IMR-90 (cell line): ENCODE measurements around the gene CDH12. TPM values are rescaled to one million over a fixed set of nuclear protein-coding genes. Genes with fewer than 3 reads are reported as not detected.

Experiments
- ATAC-seq: fragments of 200-7000 bp; cut with Tn5 transposase; 2 replicates; pipeline ENCODE4 v1.9.1; 2020; ENCODE audit warnings: low read depth, mild to moderate bottlenecking, moderate library complexity
- BruUV-seq: library from RNA; stranded (reverse); fragments of 400-500 nt; replicated peaks from 2 replicates; lab custom pipeline; 2021; lab: Mats Ljungman, UMichigan
- CTCF ChIA-PET: fragments of 300-600 bp; formaldehyde crosslinking; extraction: SDS; loops from one replicate; lab custom pipeline; 2021; ENCODE audit warnings: antibody characterized with exemption; lab: Yijun Ruan, JAX
- POLR2A ChIA-PET: fragments of 300-600 bp; sonication (Branson Sonifier 250); formaldehyde crosslinking; loops from one replicate; lab custom pipeline; 2022; ENCODE audit warnings: antibody characterized with exemption; ENCODE audit not compliant: unreplicated experiment; lab: Charles Lee
- DNase-seq: peaks from one replicate; pipeline ENCODE4 v3.0.0; 2013
- H2AFZ ChIP-seq: replicated peaks from 2 replicates; pipeline ENCODE3; 2013; ENCODE audit warnings: low read length, mild to moderate bottlenecking; ENCODE audit not compliant: poor library complexity
- H2AK5ac ChIP-seq: 2 replicates; pipeline ENCODE4 v1.6.1; 2013; ENCODE audit warnings: low read depth, low read length, inconsistent platforms
- H2AK9ac ChIP-seq: replicated peaks from 2 replicates; pipeline ENCODE3; 2013; ENCODE audit warnings: mild to moderate bottlenecking, low read depth, low read length, moderate library complexity; ENCODE audit not compliant: poor library complexity
- H2BK120ac ChIP-seq: 2 replicates; pipeline ENCODE4 v1.6.1; 2013; ENCODE audit warnings: low read depth, low read length, inconsistent platforms
- H2BK15ac ChIP-seq: 3 replicates; pipeline ENCODE4 v1.6.1; 2013; ENCODE audit warnings: low read depth, low read length, inconsistent platforms
- H2BK20ac ChIP-seq: 2 replicates; pipeline ENCODE4 v1.6.1; 2013; ENCODE audit warnings: low read depth, mild to moderate bottlenecking, inconsistent platforms, low read length, moderate library complexity
- H2BK5ac ChIP-seq: 2 replicates; pipeline ENCODE4 v1.6.1; 2013; ENCODE audit warnings: mild to moderate bottlenecking, low read depth, low read length, inconsistent platforms; ENCODE audit not compliant: poor library complexity, severe bottlenecking
- H3K14ac ChIP-seq: replicated peaks from 2 replicates; pipeline ENCODE4 v1.6.1; 2013; ENCODE audit warnings: low read depth, low read length, inconsistent platforms
- H3K18ac ChIP-seq: 2 replicates; pipeline ENCODE4 v1.6.1; 2013; ENCODE audit warnings: low read depth, low read length, control low read depth
- H3K23ac ChIP-seq: 2 replicates; pipeline ENCODE4 v1.6.1; 2013; ENCODE audit warnings: low read depth, low read length, inconsistent platforms
- H3K27ac ChIP-seq: 2 replicates; pipeline ENCODE4 v1.5.1; 2013; ENCODE audit warnings: mild to moderate bottlenecking, control low read depth, low read length; ENCODE audit not compliant: insufficient read depth
- H3K27me3 ChIP-seq: 2 replicates; pipeline ENCODE4 v1.6.1; 2013; ENCODE audit warnings: low read length; ENCODE audit not compliant: control insufficient read depth, insufficient read depth
- H3K36me3 ChIP-seq: 2 replicates; pipeline ENCODE4 v1.6.1; 2013; ENCODE audit warnings: low read length, mixed read lengths; ENCODE audit not compliant: control insufficient read depth, insufficient read depth
- H3K4ac ChIP-seq: 2 replicates; pipeline ENCODE4 v1.6.1; 2013; ENCODE audit warnings: low read depth, low read length, inconsistent platforms
- H3K4me1 ChIP-seq: 2 replicates; pipeline ENCODE4 v1.6.1; 2013; ENCODE audit warnings: low read length, mixed read lengths; ENCODE audit not compliant: control insufficient read depth, insufficient read depth
- H3K4me2 ChIP-seq: 2 replicates; pipeline ENCODE4 v1.6.1; 2013; ENCODE audit warnings: low read depth, mild to moderate bottlenecking, control low read depth, low read length, moderate library complexity
- H3K4me3 ChIP-seq: 2 replicates; pipeline ENCODE4 v1.5.1; 2013; ENCODE audit warnings: low read depth, mild to moderate bottlenecking, control low read depth, low read length, moderate library complexity; ENCODE audit not compliant: insufficient read depth
- H3K56ac ChIP-seq: 2 replicates; pipeline ENCODE4 v1.6.1; 2013; ENCODE audit warnings: low read length, inconsistent platforms; ENCODE audit not compliant: insufficient read depth; ENCODE audit errors: extremely low read depth
- H3K79me1 ChIP-seq, 2 experiments: 2 replicates each; pipeline ENCODE4 v1.6.1; 2013; ENCODE audit warnings: low read length in 2 of 2, inconsistent platforms in 1 of 2, low read depth in 1 of 2
- H3K9ac ChIP-seq: 2 replicates; pipeline ENCODE4 v1.6.1; 2013; ENCODE audit warnings: low read depth, low read length, control low read depth
- H3K9me1 ChIP-seq: 2 replicates; pipeline ENCODE4 v1.6.1; 2013; ENCODE audit warnings: low read length, inconsistent platforms; ENCODE audit not compliant: insufficient read depth
- H3K9me3 ChIP-seq: 2 replicates; pipeline ENCODE4 v1.6.1; 2013; ENCODE audit warnings: low read length; ENCODE audit not compliant: control insufficient read depth, insufficient read depth
- H4K20me1 ChIP-seq: 2 replicates; pipeline ENCODE4 v1.6.1; 2013; ENCODE audit warnings: low read length, inconsistent platforms; ENCODE audit not compliant: insufficient read depth
- H4K5ac ChIP-seq: 2 replicates; pipeline ENCODE4 v1.6.1; 2013; ENCODE audit warnings: mild to moderate bottlenecking, low read depth, low read length, control low read depth
- H4K8ac ChIP-seq, 2 experiments: 2 replicates each; pipeline ENCODE4 v1.6.1; 2013; ENCODE audit warnings: low read depth in 2 of 2, low read length in 2 of 2, control low read depth in 1 of 2, inconsistent platforms in 1 of 2
- H4K91ac ChIP-seq: 2 replicates; pipeline ENCODE4 v1.6.1; 2013; ENCODE audit warnings: low read depth, low read length, inconsistent platforms; ENCODE audit not compliant: insufficient read depth
- FOS ChIP-seq: fragments of 150-350 bp; IDR thresholded peaks from 2 replicates; pipeline ENCODE4 v1.6.1; 2016; ENCODE audit warnings: low read depth, low read length
- POLR2A ChIP-seq: IDR thresholded peaks from 2 replicates; pipeline ENCODE4 v1.6.1; 2012; ENCODE audit warnings: mild to moderate bottlenecking, low read depth, low read length
- RCOR1 ChIP-seq: IDR thresholded peaks from 2 replicates; pipeline ENCODE4 v1.6.1; 2012; ENCODE audit warnings: mild to moderate bottlenecking, low read length, improper control_type of control experiment; ENCODE audit not compliant: insufficient replicate concordance
- SMC3 ChIP-seq: fragments of 150-350 bp; IDR thresholded peaks from 2 replicates; pipeline ENCODE4 v1.6.1; 2016; ENCODE audit warnings: low read depth, mild to moderate bottlenecking, antibody characterized with exemption, low read length, moderate library complexity
- USF2 ChIP-seq: fragments of 150-350 bp; IDR thresholded peaks from 2 replicates; pipeline ENCODE4 v1.6.1; 2017; ENCODE audit warnings: mild to moderate bottlenecking, antibody characterized with exemption, low read length, low read depth
- WGBS, 2 experiments: methylation state at CpG; one replicate each; pipeline versions ENCODE4 v1.1.5 to v1.1.7; 2013; ENCODE audit warnings: missing lambda C conversion rate in 2 of 2; ENCODE audit not compliant: insufficient read length in 1 of 2; ENCODE audit errors: extremely low coverage in 2 of 2; 5-methylcytosine and 5-hydroxymethylcytosine counted together
- dilution Hi-C: fragments of 300-500 bp; cut with HindIII; formaldehyde crosslinking; loops from one replicate; pipeline ENCODE4 v1.14.3; 2018; ENCODE audit warnings: low sequenced_read_pairs; ENCODE audit not compliant: unreplicated experiment
- in situ Hi-C: fragments of 300-500 bp; cut with MboI; formaldehyde crosslinking; loops from 3 replicates; pipeline ENCODE4 v1.14.3; 2019; ENCODE audit warnings: low sequenced_read_pairs, inconsistent platforms, mixed read lengths
- intact Hi-C: fragments of 100-400 bp; cut with micrococcal nuclease; formaldehyde crosslinking; loops from 2 replicates; pipeline ENCODE4 v1.10.0; 2022
- polyA plus RNA-seq, 3 experiments: library from polyadenylated mRNA; depleted of rRNA; stranded (reverse); fragments of >200 nt; gene quantifications; 2 replicates each; pipeline ENCODE4 v1.2.3, GENCODE V29; 2012; ENCODE audit warnings: low replicate concordance in 1 of 3
- total RNA-seq: library from RNA; depleted of rRNA; stranded (reverse); fragments of >200 nt; gene quantifications from 2 replicates; pipeline ENCODE4 v1.2.3, GENCODE V29; 2012
- TF ChIP-seq, protein P1 (sequence below): conservative IDR thresholded peaks from 2 replicates; pipeline ENCODE4 v1.5.1; 2012; ENCODE audit warnings: mild to moderate bottlenecking, low read depth, low read length, improper control_type of control experiment

Gene CDH12
- total and polyA plus RNA-seq, 2 of the 4 experiments (the other 2 are of a cell fraction), result not detected

DNA sequence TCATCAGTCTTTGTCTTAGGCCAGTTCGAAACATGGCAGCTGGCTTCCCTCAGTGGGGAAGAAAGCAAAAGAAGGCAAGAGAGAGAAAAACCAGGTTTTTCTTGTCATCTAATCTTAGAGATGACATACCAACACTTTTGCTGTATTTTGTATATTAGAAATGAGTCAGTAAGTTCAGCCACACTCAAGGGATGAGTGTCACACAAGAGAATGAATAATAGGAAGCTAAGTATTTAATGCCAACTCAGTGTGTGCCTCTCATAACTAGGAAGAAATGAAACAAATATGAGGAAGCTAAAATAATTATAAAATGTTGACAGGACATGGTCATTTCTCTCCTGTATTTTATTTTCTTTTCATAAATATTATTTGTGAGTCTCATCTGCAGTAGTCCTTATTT, 65.3 kb downstream of the CDH12 start:
- ChIA-PET CTCF (no interaction called here), POLR2A (no interaction called here)
- Histone ChIP-seq H2BK120ac (no peak overlapping the region), H3K27ac (no peak overlapping the region), H2AK9ac (no peak overlapping the region), H3K14ac (no peak overlapping the region), H3K4me3 (no peak overlapping the region), H3K27me3 (no peaks in the 10 kb centered on the region), H2AK5ac (no peak overlapping the region), H2BK15ac (no peak overlapping the region), H3K9ac (no peak overlapping the region), H4K91ac (no peak overlapping the region), H3K9me1 (no peaks in the 10 kb centered on the region), H3K79me1 (no peaks in the 10 kb centered on the region), H3K9me3 (peaks cover 4% of the 10 kb centered on the region), H2BK20ac (no peak overlapping the region), H3K18ac (no peak overlapping the region), H3K23ac (no peak overlapping the region), H3K56ac (no peak overlapping the region), H2BK5ac (no peak overlapping the region), H3K4ac (no peak overlapping the region), H2AFZ (no peak overlapping the region), H4K8ac (no peak overlapping the region), H4K5ac (no peak overlapping the region), H3K36me3 (no peaks in the 10 kb centered on the region), H3K4me2 (no peak overlapping the region), H3K4me1 (no peaks in the 10 kb centered on the region), H4K20me1 (no peaks in the 10 kb centered on the region)
- no CpG with 5 or more reads among the region's 1 CpG for WGBS, 2 experiments
- TF ChIP-seq RCOR1 (no peak), SMC3 (no peak), FOS (no peak), USF2 (no peak), POLR2A (no peak)
- TF ChIP-seq, protein P1, sequence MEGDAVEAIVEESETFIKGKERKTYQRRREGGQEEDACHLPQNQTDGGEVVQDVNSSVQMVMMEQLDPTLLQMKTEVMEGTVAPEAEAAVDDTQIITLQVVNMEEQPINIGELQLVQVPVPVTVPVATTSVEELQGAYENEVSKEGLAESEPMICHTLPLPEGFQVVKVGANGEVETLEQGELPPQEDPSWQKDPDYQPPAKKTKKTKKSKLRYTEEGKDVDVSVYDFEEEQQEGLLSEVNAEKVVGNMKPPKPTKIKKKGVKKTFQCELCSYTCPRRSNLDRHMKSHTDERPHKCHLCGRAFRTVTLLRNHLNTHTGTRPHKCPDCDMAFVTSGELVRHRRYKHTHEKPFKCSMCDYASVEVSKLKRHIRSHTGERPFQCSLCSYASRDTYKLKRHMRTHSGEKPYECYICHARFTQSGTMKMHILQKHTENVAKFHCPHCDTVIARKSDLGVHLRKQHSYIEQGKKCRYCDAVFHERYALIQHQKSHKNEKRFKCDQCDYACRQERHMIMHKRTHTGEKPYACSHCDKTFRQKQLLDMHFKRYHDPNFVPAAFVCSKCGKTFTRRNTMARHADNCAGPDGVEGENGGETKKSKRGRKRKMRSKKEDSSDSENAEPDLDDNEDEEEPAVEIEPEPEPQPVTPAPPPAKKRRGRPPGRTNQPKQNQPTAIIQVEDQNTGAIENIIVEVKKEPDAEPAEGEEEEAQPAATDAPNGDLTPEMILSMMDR, result no peak
- no TSS peak for BruUV-seq
- in situ Hi-C loops, result no loop called here
- ATAC-seq, result no peak
- dilution Hi-C loops, result no loop called here
- intact Hi-C loops, result no loop called here
- DNase-seq, result no peak
